NCI-H1417 treated with DMSO at 0.1 percent for 48 hours (cell line): Measurements from ENCODE around the gene OTUD3.
A peak's percentile ranks its signal among the peaks of the same experiment; 100 is the strongest.
"Not testable (repeated sequence)": the region's sequence is repeated elsewhere in the genome, so short reads cannot be mapped to it uniquely, and the experiment has no call there.

ENCODE experiments used
- DNase-seq: peaks from one replicate; lab custom pipeline; 2025; lab: John Stamatoyannopoulos, UW

The OTUD3 gene

DNA sequence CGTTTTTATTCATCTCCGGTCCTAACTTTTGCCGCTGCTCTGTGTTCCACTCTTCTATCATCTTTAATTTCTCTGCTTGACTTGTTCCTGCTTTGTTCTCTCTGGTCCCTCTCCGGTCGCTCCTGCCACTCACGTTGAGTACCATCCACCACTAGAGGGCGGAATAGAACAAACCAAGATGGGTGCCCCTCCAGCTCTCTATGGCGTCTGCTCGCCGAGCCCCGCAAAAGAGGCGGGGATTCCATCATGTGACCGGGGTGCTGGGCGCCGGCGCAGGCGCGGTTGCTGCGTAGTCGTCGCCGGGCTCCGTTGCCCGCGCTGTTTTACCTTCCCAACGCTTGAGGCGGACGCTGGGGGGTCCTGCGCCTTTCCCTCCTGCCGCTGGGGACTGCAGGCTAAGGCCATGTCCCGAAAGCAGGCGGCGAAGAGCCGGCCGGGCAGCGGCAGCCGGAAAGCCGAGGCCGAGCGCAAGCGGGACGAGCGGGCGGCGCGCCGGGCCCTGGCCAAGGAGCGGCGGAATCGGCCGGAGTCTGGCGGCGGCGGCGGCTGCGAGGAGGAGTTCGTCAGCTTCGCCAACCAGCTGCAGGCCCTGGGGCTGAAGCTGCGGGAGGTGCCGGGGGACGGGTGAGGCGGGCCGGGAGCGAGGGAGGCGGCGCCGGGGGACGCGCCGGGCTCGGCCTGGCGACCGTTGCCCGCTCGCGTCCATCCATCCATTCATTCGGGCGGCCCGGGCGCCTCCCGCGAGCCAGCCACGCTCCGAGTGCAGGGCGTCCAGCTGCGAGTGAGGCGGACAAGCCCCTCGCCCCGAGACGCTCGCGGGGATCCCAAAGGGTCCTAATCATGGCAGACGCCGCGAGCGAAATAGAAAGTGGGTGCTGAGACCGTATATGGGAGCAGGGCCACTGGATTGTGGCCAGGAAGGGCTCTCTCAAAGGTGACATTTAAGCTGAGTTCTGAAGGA, at the start of gene OTUD3:
TSS of gene OTUD3 (plus strand) at position 285 of the 961 bp plus-strand sequence. CDS start at position 404, 119 bp downstream.
- DNase-seq, result peak; percentile 97

- no peak for DNase-seq
Observed at GRCh38 chr1:19835578-19835977, 46.6 kb upstream of the OTUD3 start.

- no peak for DNase-seq
Observed at GRCh38 chr1:19837866-19838265, 44.3 kb upstream of the OTUD3 start.

GRCh38 chr1:19840228-19840627, 42.0 kb upstream of the OTUD3 start:
- DNase-seq, result no peak

- no peak for DNase-seq
Observed at GRCh38 chr1:19844731-19845495, 37.3 kb upstream of the OTUD3 start.

DNA sequence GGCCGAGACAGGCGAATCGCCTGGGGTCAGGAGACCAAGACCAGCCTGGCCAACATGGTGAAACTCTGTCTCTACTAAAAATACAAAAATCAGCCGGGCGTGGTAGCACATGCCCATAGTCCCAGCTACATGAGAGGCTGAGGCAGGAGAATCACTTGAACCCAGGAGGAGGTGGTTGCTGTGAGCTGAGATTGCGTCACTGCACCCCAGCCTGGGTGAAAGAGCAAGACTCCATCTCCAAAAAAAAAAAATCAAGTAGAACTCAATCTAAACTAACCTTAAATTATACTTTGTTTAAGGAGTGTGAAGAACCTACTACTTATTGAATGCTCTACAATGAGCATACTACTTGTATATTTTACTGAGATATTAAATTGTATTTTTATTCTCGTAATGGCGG, 36.6 kb upstream of the OTUD3 start:
- no peak for DNase-seq

GRCh38 chr1:19846338-19846737, 35.9 kb upstream of the OTUD3 start:
- no peak for DNase-seq

DNA sequence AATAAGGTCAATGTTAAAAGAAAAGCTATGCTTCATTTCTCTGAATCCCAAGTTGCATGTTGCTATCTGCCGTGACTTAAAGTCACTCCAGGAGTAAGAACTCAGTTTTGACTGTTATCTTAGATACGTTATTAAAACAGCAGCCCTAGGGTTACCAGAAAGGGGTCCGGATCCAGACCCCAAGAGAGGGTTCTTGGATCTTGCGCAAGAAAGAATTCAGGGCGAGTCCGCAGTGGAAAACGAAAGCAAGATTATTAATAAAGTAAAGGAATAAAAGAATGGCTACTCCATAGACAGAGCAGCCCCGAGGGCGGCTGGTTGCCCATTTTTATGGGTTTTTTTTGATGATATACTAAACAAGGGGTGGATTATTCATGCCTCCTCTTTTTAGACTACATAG, 34.9 kb upstream of the OTUD3 start:
- not testable (repeated sequence) for DNase-seq

DNA sequence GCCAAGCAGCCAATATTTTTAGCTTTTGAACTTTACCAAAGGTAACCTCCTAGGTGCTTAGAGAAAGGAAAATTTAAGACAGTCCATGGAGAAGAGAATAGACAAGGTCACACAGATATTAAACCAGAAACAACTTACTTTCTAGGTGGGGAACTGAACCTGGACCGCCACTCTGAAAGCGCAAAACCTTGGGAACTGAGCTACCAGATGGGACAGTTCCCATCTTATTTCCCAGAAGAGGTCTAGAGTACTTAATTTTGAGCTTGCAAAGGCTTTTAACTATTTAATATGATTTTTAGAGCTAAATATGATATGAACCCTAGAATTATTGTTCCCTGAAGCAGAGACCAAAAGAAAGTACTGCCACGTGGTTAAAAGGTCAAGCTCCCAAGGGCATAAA, 32.9 kb upstream of the OTUD3 start:
- not testable (repeated sequence) for DNase-seq

DNA sequence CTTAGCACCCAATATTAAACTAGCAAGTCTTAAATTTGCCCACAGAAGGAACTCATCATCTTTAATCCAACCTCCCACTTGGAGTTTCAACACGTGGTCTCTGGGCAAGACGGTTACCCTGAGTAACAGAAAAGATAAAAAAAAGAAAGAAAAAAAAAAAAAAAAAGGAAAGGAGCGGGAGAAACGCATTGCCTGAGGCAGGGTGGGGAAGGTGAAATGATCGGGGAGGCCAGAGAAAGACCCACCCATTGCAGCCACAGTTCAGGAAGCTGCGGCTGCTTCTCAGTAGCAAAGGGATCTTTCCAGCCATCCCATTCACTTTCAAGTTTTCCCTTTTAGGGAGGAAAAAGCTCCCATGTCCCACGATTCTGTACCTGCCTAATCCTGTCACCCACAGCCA, 32.0 kb upstream of the OTUD3 start:
- DNase-seq, result no peak

- no peak for DNase-seq
Observed at GRCh38 chr1:19852036-19852435, 30.2 kb upstream of the OTUD3 start.

DNA sequence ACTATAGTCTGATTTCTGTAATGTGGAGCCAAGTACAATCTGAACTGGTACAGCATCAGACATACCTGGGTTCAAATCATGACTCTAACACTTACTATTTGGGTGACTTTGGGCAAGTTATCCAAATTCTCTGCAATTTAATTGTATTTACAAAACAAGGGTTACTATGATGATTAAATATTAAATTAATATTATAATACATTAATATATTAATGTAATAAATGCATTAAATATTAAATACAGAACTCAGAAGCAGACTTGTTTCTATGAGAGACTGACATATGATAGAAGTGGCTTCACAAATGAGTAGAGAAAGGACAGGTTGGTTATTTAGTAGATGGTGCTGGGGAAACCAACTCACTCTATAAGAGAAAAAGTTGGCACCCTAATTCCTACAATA, 27.3 kb upstream of the OTUD3 start:
- no peak for DNase-seq

GRCh38 chr1:19858893-19859292, 23.3 kb upstream of the OTUD3 start:
- DNase-seq, result no peak

DNA sequence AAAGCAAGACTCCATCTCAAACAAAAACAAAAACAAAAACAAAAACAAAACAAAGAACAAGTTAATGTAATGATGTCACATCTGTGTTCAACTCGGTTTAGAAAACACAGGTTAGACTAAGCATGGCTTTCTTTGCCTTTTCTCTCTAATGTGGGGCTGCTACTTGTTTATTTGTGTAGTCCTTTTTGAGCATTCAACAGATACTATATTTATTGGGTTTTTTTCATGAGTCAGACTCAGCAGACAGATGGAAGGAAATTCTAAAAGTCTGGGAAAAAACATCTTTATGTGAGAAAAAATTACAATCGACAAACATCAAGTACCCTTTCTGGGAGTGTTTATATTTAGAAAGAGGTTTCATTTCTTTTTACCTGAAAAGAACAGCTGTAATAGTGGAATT, 22.3 kb upstream of the OTUD3 start:
- DNase-seq, result no peak

DNA sequence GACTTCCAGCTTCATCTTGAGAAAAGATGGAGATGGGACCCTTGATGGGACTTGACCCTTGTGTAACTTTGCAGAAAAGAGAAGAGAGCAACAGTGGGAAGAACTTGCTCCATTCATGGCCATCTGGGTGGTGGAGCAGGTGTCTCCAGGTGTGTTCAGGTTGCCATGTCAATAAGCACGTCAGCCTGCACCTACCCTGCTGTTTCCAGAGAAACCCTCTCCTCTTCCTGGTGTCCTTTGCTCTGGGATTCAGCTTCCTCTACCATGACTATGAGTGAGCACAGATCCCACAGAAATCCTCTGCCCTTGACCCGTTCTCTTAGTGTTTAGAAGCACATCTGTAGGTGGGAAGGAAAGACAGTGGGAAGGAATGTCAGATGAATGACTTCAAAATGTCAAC, 21.8 kb upstream of the OTUD3 start:
- no peak for DNase-seq

DNA sequence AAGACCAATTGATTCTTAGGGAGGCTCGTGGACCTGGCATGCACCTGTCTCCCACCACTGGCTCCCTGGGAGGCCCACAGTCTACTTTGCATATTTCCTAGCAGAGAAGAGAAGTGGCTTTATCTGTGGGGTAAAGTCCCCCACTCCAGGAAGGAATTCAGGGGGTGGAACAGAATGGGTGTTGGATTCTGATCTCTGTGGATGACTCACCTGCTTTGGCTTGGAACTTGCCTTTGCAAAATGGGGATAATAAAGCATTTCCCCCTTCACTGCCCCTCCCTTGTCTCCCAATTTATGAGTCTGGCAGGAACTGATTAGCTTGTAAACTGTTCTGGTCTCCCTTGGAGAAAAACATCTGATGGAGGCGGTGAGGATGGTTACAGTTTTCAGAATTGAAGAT, 21.2 kb upstream of the OTUD3 start:
- DNase-seq, result no peak

- no peak for DNase-seq
Observed at GRCh38 chr1:19861842-19862530, 20.2 kb upstream of the OTUD3 start.

- no peak for DNase-seq
Observed at GRCh38 chr1:19862944-19863343, 19.3 kb upstream of the OTUD3 start.

DNA sequence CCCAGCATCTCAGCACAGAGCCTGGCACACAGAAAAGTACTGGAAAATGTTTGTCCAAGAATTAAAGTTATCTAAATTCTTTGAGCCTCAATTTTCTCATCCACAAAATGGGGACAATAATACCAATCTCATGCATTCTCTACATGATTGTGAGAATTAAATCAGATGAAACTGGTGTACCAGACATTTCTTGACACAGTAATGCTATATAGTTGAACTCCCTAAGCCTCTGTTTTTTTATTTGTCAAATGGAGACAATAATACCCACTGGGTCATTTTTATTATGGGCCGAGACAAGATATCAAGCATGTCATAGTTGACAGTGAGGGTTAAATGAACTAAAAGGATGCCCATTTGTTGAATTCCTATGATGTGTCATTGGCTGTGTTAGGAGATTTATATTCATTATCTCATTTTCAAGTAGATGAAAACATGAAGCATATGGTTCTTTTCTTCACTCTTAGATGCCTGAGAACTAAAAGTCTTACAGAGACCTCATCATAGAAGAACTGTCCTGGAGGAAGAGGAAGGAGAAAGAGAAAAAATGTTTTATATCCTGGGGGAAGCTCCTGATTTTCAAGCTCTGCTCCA, 17.5 kb upstream of the OTUD3 start:
- DNase-seq, result no peak

GRCh38 chr1:19866029-19866428, 16.2 kb upstream of the OTUD3 start:
- DNase-seq, result no peak

DNA sequence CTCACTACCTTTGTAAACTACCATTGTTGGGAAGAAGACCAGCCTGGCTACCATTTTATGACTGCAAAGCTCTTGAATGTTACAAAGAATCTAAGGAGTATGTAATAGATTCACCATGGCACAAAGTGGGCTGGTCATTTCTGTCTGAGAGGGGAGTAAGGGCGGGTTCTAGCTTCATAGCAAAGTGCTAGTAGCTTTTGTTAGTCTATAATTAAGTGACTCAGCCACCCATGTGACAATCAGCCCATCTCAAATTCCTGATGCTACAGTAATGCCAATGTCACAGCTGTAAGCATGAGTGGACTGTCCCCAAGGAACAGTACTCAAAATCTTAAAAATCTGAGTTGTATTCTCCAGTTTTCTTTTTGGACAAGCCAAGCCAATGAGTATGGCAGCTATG, 15.4 kb upstream of the OTUD3 start:
- no peak for DNase-seq

DNA sequence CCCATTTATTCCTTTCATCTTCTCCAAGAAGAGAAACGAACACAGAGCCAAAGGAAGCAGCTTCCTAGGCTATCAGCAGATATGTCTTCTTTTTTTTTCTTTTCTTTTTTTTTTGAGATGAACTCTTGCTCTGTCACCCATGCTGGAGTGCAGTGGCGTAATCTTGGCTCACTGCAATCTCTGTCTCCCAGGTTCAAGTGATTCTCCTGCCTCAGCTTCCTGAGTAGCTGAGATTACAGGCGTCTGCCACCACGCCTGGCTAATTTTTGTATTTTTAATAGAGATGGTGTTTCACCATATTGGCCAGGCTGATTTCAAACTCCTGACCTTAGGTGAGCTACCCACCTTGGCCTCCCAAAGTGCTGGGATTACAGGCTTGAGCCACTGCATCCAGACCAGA, 13.6 kb upstream of the OTUD3 start:
- DNase-seq, result not testable (repeated sequence)
